ENCODE results near the gene PAX4.
"Not testable (repeated sequence)": the region's sequence is repeated elsewhere in the genome, so short reads cannot be mapped to it uniquely, and the experiment has no call there.

PAX4 gene

DNA sequence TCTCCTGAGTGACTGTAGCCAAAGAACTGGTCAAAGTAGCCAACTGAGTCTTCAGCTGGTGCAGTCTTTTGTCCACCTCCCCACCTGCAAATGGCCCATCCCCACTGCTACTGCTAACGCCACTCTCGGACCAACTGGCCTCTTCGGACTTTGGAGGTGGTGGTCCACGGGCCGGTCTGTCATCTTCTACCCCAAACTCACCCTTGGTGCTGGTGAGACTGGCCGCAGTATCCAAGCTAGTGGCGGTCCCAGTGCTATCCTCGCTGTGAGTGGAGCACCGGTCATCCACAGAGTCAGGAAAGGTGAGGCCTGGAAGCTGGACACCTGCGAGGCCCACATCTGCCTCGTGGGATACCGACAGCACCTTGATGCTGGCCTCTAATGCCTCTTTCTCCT is 33.3 kb downstream of the PAX4 start:
- no peak for FAIRE-seq

DNA sequence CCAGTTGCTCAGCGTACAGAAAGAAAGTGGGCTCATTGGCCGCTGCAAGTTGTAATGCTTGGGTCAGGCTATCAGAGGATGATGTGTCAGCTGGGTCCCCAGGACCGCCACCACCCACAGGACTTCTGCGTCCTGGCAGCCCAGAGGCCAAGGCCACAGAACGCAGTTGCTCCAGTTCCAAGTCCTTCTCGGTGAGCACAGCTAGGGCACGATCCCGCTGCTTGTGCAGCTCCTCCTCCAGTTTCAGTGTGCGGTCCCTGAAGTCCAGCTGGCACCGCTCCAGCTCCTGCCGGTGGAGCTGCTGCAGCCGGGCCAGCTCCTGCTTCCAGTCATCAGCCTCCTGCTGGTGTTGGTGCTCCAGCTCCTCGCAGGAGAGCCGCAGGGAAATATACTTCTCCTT is 35.6 kb downstream of the PAX4 start:
- FAIRE-seq: no peak

DNA sequence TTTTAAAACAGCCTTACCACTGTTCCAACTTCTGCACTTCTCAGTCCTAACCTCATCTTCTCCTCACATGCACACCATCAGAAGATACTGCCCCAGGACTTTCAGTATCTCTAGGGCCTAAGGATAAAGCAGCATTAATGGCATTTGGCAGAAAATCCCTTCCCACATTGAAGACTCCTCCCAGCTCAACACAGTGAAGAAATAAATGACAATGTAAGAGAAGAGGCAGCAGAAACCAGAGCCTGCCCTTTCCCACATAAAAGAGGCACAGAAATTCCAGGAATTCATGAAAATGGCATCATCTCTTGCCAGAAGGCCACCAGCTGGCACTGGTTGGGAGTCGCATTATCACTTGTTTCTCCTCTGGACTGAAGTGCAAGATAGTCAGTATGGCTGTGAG is 36.2 kb downstream of the PAX4 start:
- FAIRE-seq: no peak

DNA sequence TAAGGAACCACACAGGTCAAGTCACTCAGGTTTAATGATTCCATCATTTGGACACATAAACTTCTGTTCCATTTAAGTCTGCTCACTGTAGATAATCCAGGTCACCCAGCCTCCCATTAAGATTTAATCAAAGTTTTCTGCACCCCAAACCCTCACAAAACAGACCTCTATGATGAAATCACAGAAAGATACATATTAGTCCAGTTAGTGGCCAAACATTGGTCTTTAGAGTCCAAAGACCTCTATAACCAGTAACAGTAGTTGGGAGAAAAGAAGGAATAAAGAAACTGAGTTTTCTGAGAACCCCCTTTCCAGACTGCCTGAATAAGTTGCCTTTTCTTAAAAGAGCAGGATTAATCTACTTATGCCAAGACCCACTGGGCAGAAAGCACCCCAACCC is 37.3 kb downstream of the PAX4 start:
- no peak for FAIRE-seq

DNA sequence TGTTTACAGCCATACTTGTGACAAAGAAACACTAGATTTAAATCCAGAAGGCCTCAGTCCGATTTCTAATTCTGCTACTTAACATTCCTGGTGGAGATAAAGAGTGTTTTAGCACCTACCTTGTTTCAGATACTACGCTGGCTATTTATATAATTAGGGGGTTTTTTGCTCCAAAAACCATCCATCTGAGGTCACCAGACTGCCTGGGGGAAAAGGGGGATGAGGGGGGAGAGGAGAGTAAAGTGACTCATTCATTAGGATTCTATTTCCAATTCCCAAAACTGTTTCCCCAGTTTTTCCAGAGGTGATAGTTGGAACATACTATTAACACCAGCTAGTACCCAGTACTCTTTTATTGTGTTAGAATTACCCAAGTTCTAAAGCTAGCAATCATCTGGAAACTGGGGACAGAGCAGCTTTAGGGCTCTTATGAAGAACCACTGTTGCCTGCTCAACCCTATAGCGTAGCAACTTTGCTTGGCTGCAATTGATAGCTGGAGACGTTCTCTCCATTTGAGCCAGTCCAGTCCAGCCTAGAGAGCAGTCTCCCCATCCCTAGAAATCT is 39.1 kb downstream of the PAX4 start:
- FAIRE-seq: no peak

DNA sequence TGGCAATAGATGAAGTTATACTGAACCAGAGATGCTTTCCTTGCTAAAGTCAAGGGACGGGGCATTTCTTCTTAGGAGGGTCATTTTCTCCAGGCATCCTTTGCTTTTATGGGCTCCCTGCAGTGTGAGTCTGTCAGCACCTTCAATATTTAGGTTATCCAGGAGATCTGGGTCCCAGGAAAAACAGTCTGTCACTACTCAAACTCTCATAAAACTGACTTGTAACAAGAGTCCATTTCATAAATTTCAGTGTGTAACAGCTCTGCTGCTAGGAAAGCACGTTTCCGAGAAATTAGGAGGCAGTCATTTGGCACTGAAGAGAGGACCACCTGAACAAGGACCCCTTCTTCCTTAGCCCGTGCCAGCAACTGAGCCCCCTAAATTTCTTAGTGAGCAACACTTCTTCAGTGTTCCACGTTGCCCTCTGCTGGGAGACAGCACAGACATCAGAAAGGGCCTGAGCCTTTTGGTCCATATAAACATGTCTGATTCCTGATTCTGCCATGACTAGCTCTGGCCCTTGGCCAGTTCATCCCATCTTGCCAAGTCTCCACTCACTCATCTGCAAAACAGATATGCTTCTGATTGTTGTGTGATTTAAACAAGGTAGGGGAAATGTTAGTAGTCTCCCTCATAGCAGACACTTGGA is 39.8 kb downstream of the PAX4 start:
- no peak for FAIRE-seq

DNA sequence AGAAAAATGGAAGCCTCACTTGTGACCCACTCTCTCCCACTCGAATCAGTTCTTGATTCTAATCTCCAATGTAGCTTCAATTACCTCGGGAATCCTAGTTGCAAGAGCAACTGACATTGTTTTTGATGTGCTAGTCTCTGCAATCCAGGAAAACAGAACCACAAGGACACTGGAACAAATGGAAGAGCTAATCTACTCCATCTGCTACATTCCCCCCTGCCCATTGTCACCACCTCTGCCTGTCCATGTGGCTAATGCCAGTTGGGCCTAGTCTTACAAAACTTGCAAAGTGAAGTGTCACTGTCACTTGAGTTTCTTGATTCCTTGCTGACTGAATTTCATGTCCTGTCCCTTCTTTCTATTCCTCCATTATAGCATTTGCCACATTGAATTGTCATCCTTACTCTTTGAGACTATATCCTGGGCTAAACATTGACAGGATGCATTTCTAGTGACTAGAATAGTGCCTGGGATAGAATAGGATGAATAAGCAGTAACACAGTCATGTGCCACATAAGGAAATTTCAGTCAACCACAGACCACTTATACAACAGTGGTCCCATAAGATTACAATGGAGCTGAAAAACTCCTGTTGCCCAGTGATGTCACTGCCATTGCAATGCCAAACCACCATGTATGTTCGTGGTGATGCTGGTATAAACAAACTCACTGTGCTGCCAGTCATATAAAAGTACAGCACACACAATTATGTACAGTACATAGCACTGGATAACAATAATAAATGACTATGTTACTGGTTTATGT is 46.0 kb downstream of the PAX4 start:
- FAIRE-seq: no peak

DNA sequence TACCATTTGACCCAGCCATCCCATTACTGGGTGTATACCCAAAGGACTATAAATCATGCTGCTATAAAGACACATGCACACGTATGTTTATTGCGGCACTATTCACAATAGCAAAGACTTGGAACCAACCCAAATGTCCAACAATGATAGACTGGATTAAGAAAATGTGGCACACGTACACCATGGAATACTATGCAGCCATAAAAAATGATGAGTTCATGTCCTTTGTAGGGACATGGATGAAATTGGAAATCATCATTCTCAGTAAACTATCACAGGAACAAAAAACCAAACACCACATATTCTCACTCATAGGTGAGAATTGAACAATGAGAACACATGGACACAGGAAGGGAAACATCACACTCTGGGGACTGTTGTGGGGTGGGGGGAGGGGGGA is 49.9 kb downstream of the PAX4 start:
- FAIRE-seq: not testable (repeated sequence)

DNA sequence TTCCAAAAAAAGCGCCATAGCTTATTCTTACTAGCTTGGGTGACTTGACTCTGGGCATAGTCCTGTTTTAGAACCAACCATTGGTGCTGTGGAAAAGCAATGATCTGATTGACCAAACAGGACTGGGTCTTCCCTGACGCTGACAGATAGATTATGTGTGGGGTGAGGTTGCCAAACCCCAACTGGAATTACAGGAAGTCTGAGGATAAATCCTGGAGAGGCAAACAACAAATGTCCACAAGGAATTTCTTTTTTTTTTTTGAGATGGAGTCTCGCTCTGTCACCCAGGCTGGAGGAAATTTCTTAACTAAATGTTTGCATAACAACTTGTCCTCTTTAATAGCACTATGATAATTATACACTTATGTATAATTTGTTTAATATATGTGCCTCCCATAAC is 51.7 kb downstream of the PAX4 start:
- FAIRE-seq: no peak

Measured in A204.1 (cell line).